A673 (cell line): ENCODE measurements around the gene ZNF880.

Experiments
- CTCF ChIP-seq: fragments of 300-800, 200-600 bp; sonication (generic); conservative IDR thresholded peaks from 2 replicates; pipeline ENCODE4 v1.5.1; 2017; ENCODE audit warnings: low read depth, mild to moderate bottlenecking, antibody characterized with exemption, low read length, moderate library complexity, mixed read lengths
- EZH2 ChIP-seq: fragments of 200-600 bp; sonication (generic); IDR thresholded peaks from 2 replicates; pipeline ENCODE4 v1.6.1; 2017; ENCODE audit warnings: borderline replicate concordance, low read depth, mild to moderate bottlenecking, mixed read lengths, antibody characterized with exemption, low read length; ENCODE audit not compliant: poor library complexity, severe bottlenecking

DNA sequence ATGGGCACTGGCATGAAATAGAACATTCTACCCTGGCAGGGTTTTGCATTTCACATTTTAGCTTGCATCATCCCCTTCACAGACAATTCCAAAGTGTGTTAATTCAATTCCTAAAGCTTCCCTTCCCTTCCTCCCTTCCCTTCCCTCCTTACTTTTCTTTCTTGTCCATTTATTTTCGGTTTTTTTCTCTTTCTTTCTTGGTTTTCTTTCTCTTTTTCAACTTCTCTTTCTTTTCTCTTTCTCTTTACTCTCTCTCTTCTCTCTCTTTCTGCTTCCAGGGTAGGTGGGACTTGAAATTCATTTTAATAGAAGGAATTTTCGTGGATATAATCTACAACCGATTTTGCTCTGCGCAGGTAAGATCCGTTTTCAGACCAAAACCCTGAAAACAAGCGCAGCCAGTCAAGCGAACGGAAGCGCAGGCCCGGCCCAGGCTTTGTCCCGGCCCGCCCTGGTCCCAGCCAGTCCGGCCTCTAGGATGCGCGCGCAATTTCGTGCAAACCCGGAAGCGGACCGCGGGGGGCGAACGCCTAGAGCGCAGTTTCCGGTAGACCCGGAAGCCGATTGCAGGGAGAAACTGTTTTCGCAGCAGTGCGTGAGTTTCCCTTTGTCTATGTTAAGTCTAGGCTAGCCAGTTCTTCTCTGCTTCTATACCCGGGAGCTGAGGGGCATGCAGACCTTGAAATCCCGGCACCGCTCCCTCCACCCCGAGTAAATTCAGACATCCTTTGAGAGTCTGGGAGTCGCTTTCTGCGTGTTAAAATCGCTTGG lies 27.8 kb downstream of the ZNF880 start, which contains the start of gene ZNF528:
- TF ChIP-seq CTCF (no peak), EZH2 (no peak)
